Endodermal cell (in vitro differentiated cells): ENCODE results near the gene IGFBP3. TPM values are rescaled to one million over a fixed set of nuclear protein-coding genes. Genes with fewer than 3 reads are reported as not detected.

Source experiments
- DNase-seq: peaks from one replicate; pipeline ENCODE4 v3.0.0-alpha.2; 2017
- H3K27ac ChIP-seq: 2 replicates; pipeline ENCODE4 v1.5.1; 2013; ENCODE audit warnings: mild to moderate bottlenecking, low read depth, low read length, moderate library complexity
- H3K27me3 ChIP-seq: 2 replicates; pipeline ENCODE4 v1.6.1; 2013; ENCODE audit warnings: mild to moderate bottlenecking, low read length, moderate library complexity; ENCODE audit not compliant: insufficient read depth, control insufficient read depth, poor library complexity, severe bottlenecking
- H3K36me3 ChIP-seq: 2 replicates; pipeline ENCODE4 v1.7.0; 2013; ENCODE audit warnings: mild to moderate bottlenecking, low read length, moderate library complexity; ENCODE audit not compliant: control insufficient read depth, insufficient read depth
- H3K4me1 ChIP-seq: one replicate; pipeline ENCODE4 v1.7.0; 2013; ENCODE audit warnings: low read length; ENCODE audit not compliant: control insufficient read depth, insufficient read depth
- H3K4me3 ChIP-seq: 2 replicates; pipeline ENCODE4 v1.5.1; 2013; ENCODE audit warnings: mild to moderate bottlenecking, low read length, moderate library complexity
- H3K9ac ChIP-seq: 2 replicates; pipeline ENCODE4 v1.6.1; 2013; ENCODE audit warnings: mild to moderate bottlenecking, low read length, moderate library complexity; ENCODE audit not compliant: poor library complexity, severe bottlenecking; ENCODE audit errors: extremely low read depth
- H3K9me3 ChIP-seq: 2 replicates; pipeline ENCODE4 v1.6.1; 2013; ENCODE audit warnings: mild to moderate bottlenecking, low read length, moderate library complexity; ENCODE audit not compliant: control insufficient read depth
- H3K27ac Mint-ChIP-seq: 2 replicates; pipeline ENCODE4 v1.8.0; 2020; ENCODE audit warnings: mixed read lengths
- H3K27me3 Mint-ChIP-seq: 2 replicates; pipeline ENCODE4 v1.8.0; 2021; ENCODE audit warnings: mild to moderate bottlenecking, mixed read lengths; ENCODE audit not compliant: insufficient read depth
- H3K36me3 Mint-ChIP-seq: 2 replicates; pipeline ENCODE4 v1.8.0; 2020; ENCODE audit warnings: low read depth, mixed read lengths
- H3K4me1 Mint-ChIP-seq: 2 replicates; pipeline ENCODE4 v1.8.0; 2020; ENCODE audit warnings: mixed read lengths
- H3K4me3 Mint-ChIP-seq: 2 replicates; pipeline ENCODE4 v1.8.0; 2020; ENCODE audit warnings: mild to moderate bottlenecking, moderate library complexity, mixed read lengths
- H3K9me3 Mint-ChIP-seq: 2 replicates; pipeline ENCODE4 v1.8.0; 2020; ENCODE audit warnings: mild to moderate bottlenecking, mixed read lengths
- CTCF ChIP-seq: fragments of 200-600 bp; sonication (generic); conservative IDR thresholded peaks from 2 replicates; pipeline ENCODE4 v1.5.0; 2021; ENCODE audit warnings: antibody characterized with exemption, mild to moderate bottlenecking
- WGBS, 2 experiments: methylation state at CpG; one replicate each; pipeline versions ENCODE4 v1.1.5 to v1.1.7; 2013; ENCODE audit warnings: missing lambda C conversion rate in 2 of 2, mixed read lengths in 1 of 2; ENCODE audit not compliant: insufficient coverage in 1 of 2, insufficient read length in 1 of 2; 5-methylcytosine and 5-hydroxymethylcytosine counted together
- total RNA-seq, 2 donors: library from RNA; stranded (reverse); fragmentation: NEBNext Ultra II Directional in 1 of 2; extraction: Animal tissue kit (Norgen Biotek cat#: 25700) in 1 of 2; gene quantifications; 2 replicates in 1 of 2; 3 replicates in 1 of 2; pipeline ENCODE4 v1.2.1, GENCODE V29; 2021

IGFBP3 gene
- total RNA-seq, 2 donors from 2014 or later = 7.4 to 20.3 TPM

- WGBS, 2 experiments = 86 to 94% methylated on average over 3 to 14 of the region's 14 CpGs
- Histone ChIP-seq H3K9me3 (no peaks in the 10 kb centered on the region), H3K27ac (no peak overlapping the region), H3K9ac (no peak overlapping the region), H3K27me3 (peaks cover 55% of the 10 kb centered on the region), H3K4me3 (no peak overlapping the region), H3K36me3 (peaks cover 4% of the 10 kb centered on the region), H3K4me1 (no peaks in the 10 kb centered on the region)
- Mint-ChIP-seq H3K4me3 (no peak overlapping the region), H3K27ac (no peak overlapping the region), H3K36me3 (no peaks in the 10 kb centered on the region), H3K4me1 (peaks cover 5% of the 10 kb centered on the region), H3K27me3 (peaks cover 61% of the 10 kb centered on the region), H3K9me3 (no peaks in the 10 kb centered on the region)
- TF ChIP-seq CTCF = no peak
- no peak for DNase-seq
Measured at GRCh38 chr7:45917064-45917463, 4.0 kb downstream of the IGFBP3 start.

- Mint-ChIP-seq H3K4me3 (no peak overlapping the region), H3K27ac (no peak overlapping the region), H3K4me1 (peaks cover 3% of the 10 kb centered on the region), H3K27me3 (peaks cover 53% of the 10 kb centered on the region), H3K36me3 (no peaks in the 10 kb centered on the region), H3K9me3 (no peaks in the 10 kb centered on the region)
- Histone ChIP-seq H3K4me1 (no peaks in the 10 kb centered on the region), H3K27ac (no peak overlapping the region), H3K4me3 (no peak overlapping the region), H3K27me3 (peaks cover 43% of the 10 kb centered on the region), H3K36me3 (peaks cover 4% of the 10 kb centered on the region), H3K9me3 (no peaks in the 10 kb centered on the region), H3K9ac (no peak overlapping the region)
- TF ChIP-seq CTCF = no peak
- no peak for DNase-seq
- 95% methylated on average over 3 of the region's 3 CpGs; no CpG with 5 or more reads in 1 of the 2 experiments for WGBS, 2 experiments
Measured at GRCh38 chr7:45915606-45916005, 5.5 kb downstream of the IGFBP3 start.

- WGBS, 2 experiments = 91 to 97% methylated on average over 7 to 12 of the region's 12 CpGs
- Mint-ChIP-seq H3K9me3 (no peaks in the 10 kb centered on the region), H3K27me3 (peaks cover 49% of the 10 kb centered on the region), H3K4me3 (no peak overlapping the region), H3K27ac (no peak overlapping the region), H3K4me1 (no peaks in the 10 kb centered on the region), H3K36me3 (no peaks in the 10 kb centered on the region)
- peak; percentile 28 for DNase-seq
- H3K9me3 ChIP-seq = no peaks in the 10 kb centered on the region
- no peak overlapping the region for H3K4me3 ChIP-seq
- H3K27ac ChIP-seq = no peak overlapping the region
- H3K36me3 ChIP-seq = peaks cover 4% of the 10 kb centered on the region
- no peaks in the 10 kb centered on the region for H3K4me1 ChIP-seq
- peaks cover 37% of the 10 kb centered on the region for H3K27me3 ChIP-seq
- no peak for TF ChIP-seq CTCF
- H3K9ac ChIP-seq = no peak overlapping the region
Measured at GRCh38 chr7:45914911-45915310, 6.2 kb downstream of the IGFBP3 start.
